HepG2 (cell line): ENCODE measurements around the gene ARHGEF16. TPM values are rescaled to one million over a fixed set of nuclear protein-coding genes. Genes with fewer than 3 reads are reported as not detected.

Experiments used
- AGO1 ChIP-seq: fragments of 200-400 bp; formaldehyde crosslinking; IDR thresholded peaks from 2 replicates; pipeline ENCODE4 v1.6.1; 2017; ENCODE audit warnings: mild to moderate bottlenecking, low read depth, low read length, moderate library complexity; ENCODE audit not compliant: poor library complexity, severe bottlenecking
- BRCA1 ChIP-seq: sonication (generic); formaldehyde crosslinking; IDR thresholded peaks from 2 replicates; pipeline ENCODE4 v1.4.0; 2020; ENCODE audit warnings: missing genetic modification reagents
- GFI1 ChIP-seq: sonication (generic); formaldehyde crosslinking; IDR thresholded peaks from 2 replicates; pipeline ENCODE4 v1.5.0; 2020; ENCODE audit warnings: missing genetic modification reagents, mild to moderate bottlenecking, borderline replicate concordance
- GPN1 ChIP-seq: sonication (generic); formaldehyde crosslinking; IDR thresholded peaks from 2 replicates; pipeline ENCODE4 v1.5.1; 2020; ENCODE audit warnings: missing genetic modification reagents, borderline replicate concordance
- KDM3A ChIP-seq: IDR thresholded peaks from 2 replicates; pipeline ENCODE4 v1.6.1; 2018; ENCODE audit warnings: low read depth, missing compliant biosample characterization
- MBD4 ChIP-seq: IDR thresholded peaks from 2 replicates; pipeline ENCODE4 v1.6.1; 2012; ENCODE audit warnings: low read length, inconsistent platforms, borderline replicate concordance
- MIXL1 ChIP-seq: IDR thresholded peaks from 2 replicates; pipeline ENCODE4 v1.6.1; 2016
- TAF1 ChIP-seq: sonication (generic); formaldehyde crosslinking; IDR thresholded peaks from 2 replicates; pipeline ENCODE4 v1.4.0; 2020; ENCODE audit warnings: missing genetic modification reagents
- TOPORS ChIP-seq: sonication (generic); formaldehyde crosslinking; IDR thresholded peaks from 2 replicates; pipeline ENCODE4 v1.8.0; 2023; ENCODE audit warnings: mild to moderate bottlenecking, missing genetic modification reagents
- ZNF232 ChIP-seq: sonication (generic); formaldehyde crosslinking; IDR thresholded peaks from 2 replicates; pipeline ENCODE4 v1.4.0; 2020; ENCODE audit warnings: missing genetic modification reagents, borderline replicate concordance
- ZNF256 ChIP-seq: sonication (generic); formaldehyde crosslinking; conservative IDR thresholded peaks from 2 replicates; pipeline ENCODE4 v1.4.0; 2020; ENCODE audit warnings: missing genetic modification reagents
- ZNF337 ChIP-seq: sonication (generic); formaldehyde crosslinking; IDR thresholded peaks from 2 replicates; pipeline ENCODE4 v1.5.1; 2020; ENCODE audit warnings: missing genetic modification reagents, low read depth, mild to moderate bottlenecking, borderline replicate concordance
- ZNF430 ChIP-seq: sonication (generic); formaldehyde crosslinking; IDR thresholded peaks from 2 replicates; pipeline ENCODE4 v1.9.0; 2021; ENCODE audit warnings: mild to moderate bottlenecking, missing genetic modification reagents
- ZNF598 ChIP-seq: sonication (generic); formaldehyde crosslinking; IDR thresholded peaks from 2 replicates; pipeline ENCODE4 v1.5.1; 2020; ENCODE audit warnings: mild to moderate bottlenecking, missing genetic modification reagents, borderline replicate concordance
- ZNF674 ChIP-seq: sonication (generic); formaldehyde crosslinking; IDR thresholded peaks from 2 replicates; pipeline ENCODE4 v1.5.0; 2020; ENCODE audit warnings: low read depth, mild to moderate bottlenecking, missing genetic modification reagents
- ZNF7 ChIP-seq: IDR thresholded peaks from 2 replicates; pipeline ENCODE4 v1.6.1; 2016; ENCODE audit warnings: missing biosample characterization, missing genetic modification reagents
- ZNF747 ChIP-seq: sonication (generic); formaldehyde crosslinking; IDR thresholded peaks from 2 replicates; pipeline ENCODE4 v1.8.1; 2023; ENCODE audit warnings: missing genetic modification reagents, mild to moderate bottlenecking, borderline replicate concordance
- ZNF883 ChIP-seq: sonication (generic); formaldehyde crosslinking; IDR thresholded peaks from 2 replicates; pipeline ENCODE4 v1.5.1; 2020; ENCODE audit warnings: mild to moderate bottlenecking, missing genetic modification reagents; ENCODE audit errors: not compliant biosample characterization
- ZSCAN25 ChIP-seq: sonication (generic); formaldehyde crosslinking; IDR thresholded peaks from 2 replicates; pipeline ENCODE4 v1.8.0; 2022; ENCODE audit warnings: mild to moderate bottlenecking, missing genetic modification reagents
- polyA plus RNA-seq, 8 experiments: library from polyadenylated mRNA; depleted of rRNA in 3 of 8; stranded (reverse) in 7 of 8; unstranded in 1 of 8; fragments of >200 nt; fragmentation: Illumina TruSeq in 4 of 8; extraction: Trizol in 4 of 8; gene quantifications; 2 replicates each; pipeline versions ENCODE4 v1.2.1 to v1.2.3, GENCODE V29; 2011 to 2016; ENCODE audit warnings: low read depth in 4 of 8, missing spikeins in 1 of 8, mixed read lengths in 1 of 8; ENCODE audit not compliant: insufficient read depth in 1 of 8
- total RNA-seq, 5 experiments: library from RNA; depleted of rRNA; stranded (reverse); fragments of >200 nt; fragmentation: Illumina TruSeq; extraction: Trizol; gene quantifications; 2 replicates each; pipeline ENCODE4 v1.2.3, GENCODE V29; 2016; ENCODE audit warnings: low read depth in 1 of 5
- TF ChIP-seq, protein P1 (sequence below): sonication (generic); formaldehyde crosslinking; IDR thresholded peaks from 2 replicates; pipeline ENCODE4 v1.4.0; 2020; ENCODE audit warnings: missing genetic modification reagents
- TF ChIP-seq, protein P2 (sequence below): sonication (generic); formaldehyde crosslinking; IDR thresholded peaks from 2 replicates; pipeline ENCODE4 v1.5.1; 2020; ENCODE audit warnings: mild to moderate bottlenecking, moderate library complexity, missing genetic modification reagents
- TF ChIP-seq, protein P3 (sequence below): sonication (generic); formaldehyde crosslinking; IDR thresholded peaks from 2 replicates; pipeline ENCODE4 v1.9.0; 2022; ENCODE audit warnings: low read depth, missing genetic modification reagents
- TF ChIP-seq, protein P4 (sequence below): IDR thresholded peaks from 2 replicates; pipeline ENCODE4 v1.6.1; 2012; ENCODE audit warnings: low read depth, low read length, improper control_type of control experiment
- TF ChIP-seq, protein P5 (sequence below): sonication (generic); formaldehyde crosslinking; IDR thresholded peaks from 2 replicates; pipeline ENCODE4 v1.4.0; 2020; ENCODE audit warnings: mild to moderate bottlenecking, low read depth, missing genetic modification reagents

The ARHGEF16 gene
- total and polyA plus RNA-seq, 2 of the 13 experiments (the other 11 are each of a cell fraction or from before 2014, with no cell fraction given) = 20.3 to 39.9 TPM

DNA sequence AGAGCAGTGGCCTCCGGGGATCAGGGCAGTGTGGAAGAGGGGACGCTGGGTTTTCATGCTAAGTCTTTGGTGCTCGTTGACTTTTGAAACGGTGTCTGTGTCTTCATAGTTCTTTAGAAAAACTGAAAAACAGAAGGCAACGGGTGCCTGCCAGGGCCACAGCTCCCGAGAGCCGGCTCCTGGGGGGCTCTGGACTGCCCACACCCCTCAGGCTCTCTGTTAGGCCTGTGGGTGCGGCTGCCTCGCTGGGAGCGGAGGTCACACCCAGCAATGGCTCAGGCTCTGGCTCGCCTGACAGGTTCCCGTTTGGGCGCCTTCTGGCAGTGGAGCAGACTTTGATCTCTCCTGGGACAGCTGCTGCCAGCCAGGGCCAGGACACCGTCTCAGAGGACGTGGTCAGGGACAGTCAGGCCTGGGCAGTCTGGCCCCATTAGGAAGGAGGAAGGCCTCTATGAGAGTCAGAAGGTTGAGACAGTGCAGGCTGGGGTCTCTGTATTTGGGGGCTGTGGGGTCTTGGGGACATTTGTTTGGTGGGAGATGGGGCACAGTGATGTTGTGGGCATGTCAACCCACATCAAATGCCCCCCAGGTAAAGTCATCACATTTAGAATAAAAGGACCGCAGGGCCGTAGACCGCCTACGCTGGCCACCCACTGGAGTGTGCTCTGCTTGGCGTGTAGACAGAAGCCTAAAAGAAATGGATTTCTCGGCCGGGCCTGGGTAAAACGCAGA is 5.6 kb downstream of the ARHGEF16 start (continued):
- TF ChIP-seq, protein P1, sequence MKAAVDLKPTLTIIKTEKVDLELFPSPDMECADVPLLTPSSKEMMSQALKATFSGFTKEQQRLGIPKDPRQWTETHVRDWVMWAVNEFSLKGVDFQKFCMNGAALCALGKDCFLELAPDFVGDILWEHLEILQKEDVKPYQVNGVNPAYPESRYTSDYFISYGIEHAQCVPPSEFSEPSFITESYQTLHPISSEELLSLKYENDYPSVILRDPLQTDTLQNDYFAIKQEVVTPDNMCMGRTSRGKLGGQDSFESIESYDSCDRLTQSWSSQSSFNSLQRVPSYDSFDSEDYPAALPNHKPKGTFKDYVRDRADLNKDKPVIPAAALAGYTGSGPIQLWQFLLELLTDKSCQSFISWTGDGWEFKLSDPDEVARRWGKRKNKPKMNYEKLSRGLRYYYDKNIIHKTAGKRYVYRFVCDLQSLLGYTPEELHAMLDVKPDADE (CRISPR knock-in tag) = no peak
- TF ChIP-seq ZNF747 (CRISPR knock-in tag) (0 out of 2 replicates have a peak, but pooled peaks have one; percentile 64), KDM3A (no peak), GPN1 (no peak), ZNF7 (CRISPR knock-in tag) (no peak), MIXL1 (0 out of 2 replicates have a peak, but pooled peaks have one; percentile 19), ZNF232 (CRISPR knock-in tag) (no peak), ZNF883 (peak; percentile 8), ZNF598 (no peak), MBD4 (no peak), TOPORS (CRISPR knock-in tag) (no peak), BRCA1 (CRISPR knock-in tag) (no peak), GFI1 (CRISPR knock-in tag) (no peak), AGO1 (no peak), ZNF674 (no peak), ZNF430 (CRISPR knock-in tag) (peak; percentile 37; the same call in 1 of the 2 replicates), TAF1 (CRISPR knock-in tag) (peak; percentile 73), ZNF337 (CRISPR knock-in tag) (no peak), ZSCAN25 (CRISPR knock-in tag) (no peak; the same call in 1 of the 2 replicates), ZNF256 (CRISPR knock-in tag) (no peak)
- TF ChIP-seq, protein P2, sequence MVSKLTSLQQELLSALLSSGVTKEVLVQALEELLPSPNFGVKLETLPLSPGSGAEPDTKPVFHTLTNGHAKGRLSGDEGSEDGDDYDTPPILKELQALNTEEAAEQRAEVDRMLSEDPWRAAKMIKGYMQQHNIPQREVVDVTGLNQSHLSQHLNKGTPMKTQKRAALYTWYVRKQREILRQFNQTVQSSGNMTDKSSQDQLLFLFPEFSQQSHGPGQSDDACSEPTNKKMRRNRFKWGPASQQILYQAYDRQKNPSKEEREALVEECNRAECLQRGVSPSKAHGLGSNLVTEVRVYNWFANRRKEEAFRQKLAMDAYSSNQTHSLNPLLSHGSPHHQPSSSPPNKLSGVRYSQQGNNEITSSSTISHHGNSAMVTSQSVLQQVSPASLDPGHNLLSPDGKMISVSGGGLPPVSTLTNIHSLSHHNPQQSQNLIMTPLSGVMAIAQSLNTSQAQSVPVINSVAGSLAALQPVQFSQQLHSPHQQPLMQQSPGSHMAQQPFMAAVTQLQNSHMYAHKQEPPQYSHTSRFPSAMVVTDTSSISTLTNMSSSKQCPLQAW = no peak
- TF ChIP-seq, protein P3, sequence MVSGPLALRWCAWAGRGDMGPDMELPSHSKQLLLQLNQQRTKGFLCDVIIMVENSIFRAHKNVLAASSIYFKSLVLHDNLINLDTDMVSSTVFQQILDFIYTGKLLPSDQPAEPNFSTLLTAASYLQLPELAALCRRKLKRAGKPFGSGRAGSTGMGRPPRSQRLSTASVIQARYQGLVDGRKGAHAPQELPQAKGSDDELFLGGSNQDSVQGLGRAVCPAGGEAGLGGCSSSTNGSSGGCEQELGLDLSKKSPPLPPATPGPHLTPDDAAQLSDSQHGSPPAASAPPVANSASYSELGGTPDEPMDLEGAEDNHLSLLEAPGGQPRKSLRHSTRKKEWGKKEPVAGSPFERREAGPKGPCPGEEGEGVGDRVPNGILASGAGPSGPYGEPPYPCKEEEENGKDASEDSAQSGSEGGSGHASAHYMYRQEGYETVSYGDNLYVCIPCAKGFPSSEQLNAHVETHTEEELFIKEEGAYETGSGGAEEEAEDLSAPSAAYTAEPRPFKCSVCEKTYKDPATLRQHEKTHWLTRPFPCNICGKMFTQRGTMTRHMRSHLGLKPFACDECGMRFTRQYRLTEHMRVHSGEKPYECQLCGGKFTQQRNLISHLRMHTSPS (CRISPR knock-in tag) = peak; percentile 73
- TF ChIP-seq, protein P4, sequence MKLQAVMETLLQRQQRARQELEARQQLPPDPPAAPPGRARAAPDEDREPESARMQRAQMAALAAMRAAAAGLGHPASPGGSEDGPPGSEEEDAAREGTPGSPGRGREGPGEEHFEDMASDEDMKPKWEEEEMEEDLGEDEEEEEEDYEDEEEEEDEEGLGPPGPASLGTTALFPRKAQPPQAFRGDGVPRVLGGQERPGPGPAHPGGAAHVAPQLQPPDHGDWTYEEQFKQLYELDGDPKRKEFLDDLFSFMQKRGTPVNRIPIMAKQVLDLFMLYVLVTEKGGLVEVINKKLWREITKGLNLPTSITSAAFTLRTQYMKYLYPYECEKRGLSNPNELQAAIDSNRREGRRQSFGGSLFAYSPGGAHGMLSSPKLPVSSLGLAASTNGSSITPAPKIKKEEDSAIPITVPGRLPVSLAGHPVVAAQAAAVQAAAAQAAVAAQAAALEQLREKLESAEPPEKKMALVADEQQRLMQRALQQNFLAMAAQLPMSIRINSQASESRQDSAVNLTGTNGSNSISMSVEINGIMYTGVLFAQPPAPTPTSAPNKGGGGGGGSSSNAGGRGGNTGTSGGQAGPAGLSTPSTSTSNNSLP = no peak
- TF ChIP-seq, protein P5, sequence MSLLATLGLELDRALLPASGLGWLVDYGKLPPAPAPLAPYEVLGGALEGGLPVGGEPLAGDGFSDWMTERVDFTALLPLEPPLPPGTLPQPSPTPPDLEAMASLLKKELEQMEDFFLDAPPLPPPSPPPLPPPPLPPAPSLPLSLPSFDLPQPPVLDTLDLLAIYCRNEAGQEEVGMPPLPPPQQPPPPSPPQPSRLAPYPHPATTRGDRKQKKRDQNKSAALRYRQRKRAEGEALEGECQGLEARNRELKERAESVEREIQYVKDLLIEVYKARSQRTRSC (CRISPR knock-in tag) = no peak
